ENCODE measurements around the gene BIRC3. TPM values are rescaled to one million over a fixed set of nuclear protein-coding genes. Genes with fewer than 3 reads are reported as not detected.
"Not testable (repeated sequence)": the region's sequence is repeated elsewhere in the genome, so short reads cannot be mapped to it uniquely, and the experiment has no call there.

BIRC3 gene
- total RNA-seq, 1 donor from 2014 or later: 23.0 TPM

DNA sequence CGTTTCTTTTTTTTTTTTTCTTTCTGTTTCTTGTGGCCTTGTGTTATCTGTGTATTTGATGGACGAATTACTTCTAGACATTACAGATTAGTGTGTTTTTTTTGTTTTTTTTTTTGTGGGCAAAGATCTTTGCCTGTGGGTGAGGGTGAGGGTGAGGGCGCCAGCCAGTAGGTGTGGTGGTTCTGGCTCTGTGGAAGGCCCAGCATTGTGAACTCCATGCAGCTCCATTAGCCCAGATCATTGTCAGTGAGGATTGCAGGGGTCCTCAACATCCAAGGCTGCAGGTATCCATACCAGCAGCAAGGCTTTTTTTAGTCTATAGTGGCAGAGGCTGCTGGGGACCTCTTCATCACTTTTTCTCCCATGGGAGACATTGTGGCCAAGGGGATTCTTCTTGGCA lies 43.4 kb downstream of the BIRC3 start:
- Histone ChIP-seq H3K4me3 (no peak overlapping the region), H3K9me3 (no peaks in the 10 kb centered on the region), H3K36me3 (peaks cover 63% of the 10 kb centered on the region), H3K27ac (no peak overlapping the region), H3K4me1 (no peaks in the 10 kb centered on the region), H3K27me3 (no peaks in the 10 kb centered on the region)
- intact Hi-C loops (cut with DNase I): no loop called here
- no peak for ATAC-seq
- no peak for TF ChIP-seq CTCF (IDR thresholded peaks at IDR 0.05)
- DNase-seq: no peak

DNA sequence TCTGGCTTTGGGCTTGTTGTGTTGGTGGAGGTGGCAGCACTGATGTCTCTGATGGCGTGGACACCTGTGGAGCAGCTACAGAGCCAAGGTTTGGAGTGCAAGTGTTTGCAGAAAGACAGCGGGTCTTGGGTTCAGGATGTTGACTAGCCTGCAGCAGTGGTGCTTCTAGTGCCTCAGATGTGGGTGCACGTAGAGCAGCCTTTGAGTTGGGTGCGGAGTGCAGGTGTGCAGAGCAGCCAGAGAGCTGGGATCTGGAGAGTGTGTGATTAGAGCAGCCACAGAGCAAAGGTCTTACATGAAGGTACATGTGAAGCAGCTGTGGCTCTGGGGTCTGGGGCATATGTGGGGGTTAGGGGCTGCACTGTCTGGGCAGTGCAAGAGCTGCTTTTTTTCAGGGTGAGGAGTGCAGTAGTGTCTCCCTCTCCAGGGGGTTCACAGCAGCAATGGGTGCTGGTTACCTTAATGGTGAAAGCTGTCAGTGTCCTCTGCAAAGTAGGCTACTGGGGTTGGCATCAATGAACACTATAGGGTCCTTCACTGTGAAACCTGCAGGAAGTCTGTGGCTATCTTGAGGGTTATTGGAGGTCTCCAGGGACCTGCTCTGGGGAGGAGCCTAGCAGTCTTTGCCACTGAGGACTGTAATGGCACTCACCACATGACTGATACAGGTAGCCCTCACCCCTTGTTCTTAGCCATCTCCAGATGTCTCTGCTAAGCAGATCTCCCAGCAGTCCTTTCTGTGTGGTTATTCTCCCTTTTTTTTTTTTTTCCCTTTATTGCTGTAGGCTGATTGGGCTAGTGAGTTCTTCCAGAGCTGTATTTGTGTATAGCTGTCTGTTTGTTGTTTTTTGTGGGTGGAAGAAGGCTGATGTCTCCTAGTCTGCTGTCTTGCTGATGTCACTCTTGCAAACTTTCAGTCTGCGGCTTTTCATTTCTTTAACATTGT lies 44.1 kb downstream of the BIRC3 start:
- H3K27me3 ChIP-seq: no peaks in the 10 kb centered on the region
- peak; percentile 20 for ATAC-seq
- H3K4me3 ChIP-seq: no peak overlapping the region
- H3K36me3 ChIP-seq: peaks cover 70% of the 10 kb centered on the region
- intact Hi-C loops (cut with DNase I): no loop called here
- H3K27ac ChIP-seq: no peak overlapping the region
- no peaks in the 10 kb centered on the region for H3K4me1 ChIP-seq
- no peaks in the 10 kb centered on the region for H3K9me3 ChIP-seq
- no peak for DNase-seq
- TF ChIP-seq CTCF (IDR thresholded peaks at IDR 0.05): no peak

DNA sequence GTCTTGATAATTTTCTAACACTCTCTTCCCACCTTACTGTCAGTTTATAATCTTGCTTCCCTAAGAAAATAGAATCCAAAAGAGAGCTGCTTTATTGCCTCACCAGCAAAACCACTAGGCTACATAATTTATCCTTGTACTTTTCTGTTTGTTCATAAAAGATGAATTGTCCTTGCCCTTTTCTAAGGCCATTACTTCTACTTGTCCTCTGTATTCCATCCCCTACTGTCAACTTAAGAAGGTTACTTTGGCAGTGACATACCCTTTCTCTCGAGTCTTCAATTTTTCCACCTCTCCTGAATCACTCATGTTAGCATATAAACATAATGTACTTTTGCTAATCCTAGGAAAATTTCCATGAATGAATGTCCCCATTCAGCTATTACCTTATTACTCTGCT lies 47.7 kb downstream of the BIRC3 start:
- peaks cover 89% of the 10 kb centered on the region for H3K36me3 ChIP-seq

DNA sequence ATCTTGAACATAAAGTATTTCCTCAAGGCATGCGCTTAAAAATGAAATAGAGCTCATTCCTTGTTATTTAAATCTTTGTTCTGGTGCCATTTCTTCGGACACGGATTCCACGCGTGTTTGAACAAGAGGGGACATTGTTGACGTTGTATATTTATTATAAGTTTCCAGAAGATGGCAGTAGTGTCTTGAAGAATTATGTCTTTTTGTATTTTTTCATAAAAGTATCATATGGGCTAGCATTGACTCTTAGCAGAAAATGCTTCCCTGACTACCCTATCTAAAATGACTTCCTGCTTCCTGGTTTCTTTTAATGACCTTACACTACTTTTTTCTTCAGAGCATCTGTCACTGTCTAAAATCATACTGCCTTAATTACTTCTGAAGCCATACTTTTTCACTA lies 50.1 kb downstream of the BIRC3 start:
- intact Hi-C loops (cut with DNase I): no loop called here
- H3K4me1 ChIP-seq: peaks cover 4% of the 10 kb centered on the region
- peaks cover 67% of the 10 kb centered on the region for H3K36me3 ChIP-seq
- H3K9me3 ChIP-seq: no peaks in the 10 kb centered on the region
- no peak for TF ChIP-seq CTCF (IDR thresholded peaks at IDR 0.05)
- no peak overlapping the region for H3K4me3 ChIP-seq
- no peak for DNase-seq
- no peak for ATAC-seq
- no peak overlapping the region for H3K27ac ChIP-seq
- H3K27me3 ChIP-seq: no peaks in the 10 kb centered on the region

More for the DNA sequence above, 47.7 kb downstream of the BIRC3 start:
- peaks cover 4% of the 10 kb centered on the region for H3K4me1 ChIP-seq
- no peak for ATAC-seq
- H3K4me3 ChIP-seq: no peak overlapping the region
- intact Hi-C loops (cut with DNase I): no loop called here
- no peak for DNase-seq
- H3K9me3 ChIP-seq: no peaks in the 10 kb centered on the region
- no peak for TF ChIP-seq CTCF (IDR thresholded peaks at IDR 0.05)
- H3K27me3 ChIP-seq: no peaks in the 10 kb centered on the region
- no peak overlapping the region for H3K27ac ChIP-seq

DNA sequence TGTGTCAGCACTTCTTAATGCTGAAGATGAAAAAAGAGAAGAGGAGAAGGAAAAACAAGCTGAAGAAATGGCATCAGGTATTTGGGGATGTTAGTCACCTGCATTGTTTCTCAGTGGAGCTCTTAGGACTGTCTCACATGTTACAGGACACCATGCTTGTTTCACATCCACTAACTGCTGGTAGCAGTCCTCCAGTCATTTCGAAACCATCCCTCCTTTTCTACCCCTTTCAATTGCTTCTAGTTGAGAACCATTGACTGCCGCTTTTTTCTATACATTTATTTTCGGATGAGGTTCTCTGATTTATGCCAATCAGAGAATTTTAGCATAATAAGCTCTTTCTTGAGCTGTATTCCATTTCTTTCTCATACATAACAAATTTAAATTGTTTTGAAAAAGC lies 51.2 kb downstream of the BIRC3 start:
- intact Hi-C loops (cut with DNase I): no loop called here

DNA sequence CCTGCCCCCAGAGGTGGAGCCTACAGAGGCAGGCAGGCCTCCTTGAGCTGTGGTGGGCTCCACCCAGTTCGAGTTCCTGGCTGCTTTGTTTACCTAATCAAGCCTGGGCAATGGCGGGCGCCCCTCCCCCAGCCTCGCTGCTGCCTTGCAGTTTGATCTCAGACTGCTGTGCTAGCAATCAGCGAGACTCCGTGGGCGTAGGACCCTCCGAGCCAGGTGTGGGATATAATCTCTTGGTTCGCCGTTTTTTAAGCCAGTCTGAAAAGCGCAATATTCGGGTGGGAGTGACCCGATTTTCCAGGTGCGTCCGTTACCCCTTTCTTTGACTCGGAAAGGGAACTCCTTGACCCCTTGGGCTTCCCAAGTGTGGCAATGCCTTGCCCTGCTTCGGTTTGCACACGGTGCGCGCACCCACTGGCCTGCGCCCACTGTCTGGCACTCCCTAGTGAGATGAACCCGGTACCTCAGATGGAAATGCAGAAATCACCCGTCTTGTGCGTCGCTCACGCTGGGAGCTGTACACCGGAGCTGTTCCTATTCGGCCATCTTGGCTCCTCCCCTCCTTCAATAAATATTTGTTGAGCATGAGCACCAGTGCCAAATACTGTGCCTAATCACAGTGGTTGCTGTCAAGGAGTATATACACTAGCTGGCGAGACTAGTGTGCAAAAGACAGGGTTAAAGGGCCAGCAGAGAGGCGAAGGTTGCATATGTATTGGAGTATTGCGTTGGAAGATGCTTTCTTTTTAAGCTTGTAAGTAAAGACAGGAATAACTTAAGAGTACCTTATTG lies 57.5 kb downstream of the BIRC3 start:
- peaks cover 31% of the 10 kb centered on the region for H3K36me3 ChIP-seq
- H3K9me3 ChIP-seq; H3K4me3 ChIP-seq; H3K4me1 ChIP-seq; H3K27me3 ChIP-seq; H3K27ac ChIP-seq; DNase-seq; intact Hi-C loops (cut with DNase I); ATAC-seq: not testable (repeated sequence)

More for the DNA sequence above, 51.2 kb downstream of the BIRC3 start:
- peaks cover 4% of the 10 kb centered on the region for H3K4me1 ChIP-seq
- no peak overlapping the region for H3K27ac ChIP-seq
- TF ChIP-seq CTCF (IDR thresholded peaks at IDR 0.05): no peak
- no peak overlapping the region for H3K4me3 ChIP-seq
- H3K9me3 ChIP-seq: no peaks in the 10 kb centered on the region
- DNase-seq (no peak), ATAC-seq (no peak)
- H3K27me3 ChIP-seq: no peaks in the 10 kb centered on the region
- peaks cover 56% of the 10 kb centered on the region for H3K36me3 ChIP-seq
